ENCODE results near the gene ARHGAP42.

GRCh38 chr11:100759856-100760255 lies 72.8 kb downstream of the ARHGAP42 start:
- TF ChIP-seq CTCF (IDR thresholded peaks at IDR 0.05) (no peak), POLR2A (IDR thresholded peaks at IDR 0.05) (no peak)
